GM18505 (cell line): ENCODE data around the gene NKAIN2.

Experiments used
- ATAC-seq: cut with Tn5 transposase; IDR thresholded peaks from one replicate; pipeline ENCODE4 v1.9.1; 2021; ENCODE audit not compliant: unreplicated experiment
- POLR2A ChIP-seq: IDR thresholded peaks from 4 replicates; pipeline ENCODE4 v1.6.1; 2011; ENCODE audit warnings: borderline replicate concordance; ENCODE audit not compliant: insufficient read depth, insufficient read length; ENCODE audit errors: extremely low read depth

NKAIN2 gene

GRCh38 chr6:124080483-124080882, 276.8 kb downstream of the NKAIN2 start:
- ATAC-seq, result no peak
- no peak for TF ChIP-seq POLR2A

GRCh38 chr6:124090491-124090890, 286.8 kb downstream of the NKAIN2 start:
- TF ChIP-seq POLR2A, result no peak
- no peak for ATAC-seq

- TF ChIP-seq POLR2A, result no peak
- no peak for ATAC-seq
Observed at GRCh38 chr6:124099520-124099919, 295.9 kb downstream of the NKAIN2 start.

- no peak for TF ChIP-seq POLR2A
- no peak for ATAC-seq
Observed at GRCh38 chr6:124110514-124110913, 306.8 kb downstream of the NKAIN2 start.

GRCh38 chr6:124119596-124119995, 315.9 kb downstream of the NKAIN2 start:
- no peak for TF ChIP-seq POLR2A
- no peak for ATAC-seq

GRCh38 chr6:124123617-124124209, 320.0 kb downstream of the NKAIN2 start:
- ATAC-seq, result no peak
- TF ChIP-seq POLR2A, result no peak

GRCh38 chr6:124131259-124131658, 327.6 kb downstream of the NKAIN2 start:
- no peak for TF ChIP-seq POLR2A
- ATAC-seq, result no peak

GRCh38 chr6:124131779-124132178, 328.1 kb downstream of the NKAIN2 start:
- no peak for ATAC-seq
- no peak for TF ChIP-seq POLR2A

- ATAC-seq, result no peak
- no peak for TF ChIP-seq POLR2A
Observed at GRCh38 chr6:124132256-124132655, 328.6 kb downstream of the NKAIN2 start.

- no peak for TF ChIP-seq POLR2A
- no peak for ATAC-seq
Observed at GRCh38 chr6:124142852-124143251, 339.2 kb downstream of the NKAIN2 start.

GRCh38 chr6:124143435-124143834, 339.8 kb downstream of the NKAIN2 start:
- TF ChIP-seq POLR2A, result no peak
- ATAC-seq, result no peak

- no peak for ATAC-seq
Observed at GRCh38 chr6:124147621-124148020, 344.0 kb downstream of the NKAIN2 start.

GRCh38 chr6:124148236-124148957, 344.7 kb downstream of the NKAIN2 start:
- TF ChIP-seq POLR2A, result no peak
- ATAC-seq, result no peak

More at GRCh38 chr6:124147621-124148020, 344.0 kb downstream of the NKAIN2 start:
- TF ChIP-seq POLR2A, result no peak

- no peak for ATAC-seq
- no peak for TF ChIP-seq POLR2A
Observed at GRCh38 chr6:124149646-124150045, 346.0 kb downstream of the NKAIN2 start.
